HG02981 (cell line): ENCODE results near the gene CCNL2.
"Not testable (repeated sequence)": the region's sequence is repeated elsewhere in the genome, so short reads cannot be mapped to it uniquely, and the experiment has no call there.

ENCODE experiments used
- ATAC-seq: cut with Tn5 transposase; IDR thresholded peaks from one replicate; pipeline ENCODE4 v1.9.1; 2021; ENCODE audit warnings: mild to moderate bottlenecking, moderate library complexity; ENCODE audit not compliant: unreplicated experiment

Gene CCNL2

GRCh38 chr1:1421147-1421906 lies 22.2 kb upstream of the CCNL2 start, which contains the start of gene ANKRD65:
Gene ANKRD65 (minus strand): TSS chr1:1421276. CDS start chr1:1421005, 271 bp downstream.
- no peak for ATAC-seq

- ATAC-seq = no peak
Observed at GRCh38 chr1:1420654-1421141, 21.6 kb upstream of the CCNL2 start.

GRCh38 chr1:1419813-1420653 lies 20.9 kb upstream of the CCNL2 start:
- no peak for ATAC-seq

GRCh38 chr1:1419363-1419812 lies 20.3 kb upstream of the CCNL2 start:
- no peak for ATAC-seq

- no peak for ATAC-seq
Observed at GRCh38 chr1:1418464-1419362, 19.6 kb upstream of the CCNL2 start.

GRCh38 chr1:1417825-1418463 lies 18.8 kb upstream of the CCNL2 start:
- ATAC-seq = not testable (repeated sequence)

- not testable (repeated sequence) for ATAC-seq
Observed at GRCh38 chr1:1417396-1417795, 18.3 kb upstream of the CCNL2 start.

- no peak for ATAC-seq
Observed at GRCh38 chr1:1415751-1416150, 16.6 kb upstream of the CCNL2 start.

GRCh38 chr1:1412311-1412902 lies 13.3 kb upstream of the CCNL2 start:
- ATAC-seq = not testable (repeated sequence)

GRCh38 chr1:1411626-1412025 lies 12.5 kb upstream of the CCNL2 start:
- no peak for ATAC-seq

GRCh38 chr1:1410238-1410637 lies 11.1 kb upstream of the CCNL2 start:
- not testable (repeated sequence) for ATAC-seq

GRCh38 chr1:1407636-1408318 lies 8.6 kb upstream of the CCNL2 start:
- ATAC-seq = no peak

GRCh38 chr1:1406821-1407635 lies 7.9 kb upstream of the CCNL2 start, which contains the start of gene MRPL20:
Gene MRPL20 (minus strand): TSS chr1:1407293. CDS start chr1:1407217, 76 bp downstream.
- peak; percentile 87 for ATAC-seq

- no peak for ATAC-seq
Observed at GRCh38 chr1:1406101-1406820, 7.1 kb upstream of the CCNL2 start.

GRCh38 chr1:1403653-1404052 lies 4.5 kb upstream of the CCNL2 start:
- no peak for ATAC-seq

GRCh38 chr1:1402901-1403392 lies 3.8 kb upstream of the CCNL2 start:
- ATAC-seq = not testable (repeated sequence)
